Lung (tissue), 12 donors: Measurements from ENCODE around the gene CLIP2. TPM values are rescaled to one million over a fixed set of nuclear protein-coding genes. Genes with fewer than 3 reads are reported as not detected.
A peak's percentile ranks its signal among the peaks of the same experiment; 100 is the strongest.

Experiments used
- ATAC-seq: fragments of 200-7000 bp; cut with Tn5 transposase; one replicate; pipeline ENCODE4 v1.9.1; 2020; ENCODE audit warnings: moderate number of reproducible peaks; ENCODE audit not compliant: insufficient read depth, low FRiP score
- DNase-seq, 3 donors: peaks; one replicate each; pipeline ENCODE4 v3.0.0-alpha.2; 2013 to 2017
- H3K27ac ChIP-seq, 2 donors: one replicate each; pipeline ENCODE4 v1.5.1; 2013; ENCODE audit warnings: mild to moderate bottlenecking in 2 of 2, moderate library complexity in 2 of 2, control low read depth in 1 of 2, inconsistent platforms in 1 of 2, low read depth in 1 of 2, low read length in 1 of 2
- H3K27me3 ChIP-seq, 3 donors: one replicate each; pipeline ENCODE4 v1.5.1; 2013; ENCODE audit warnings: low read length in 2 of 3; ENCODE audit not compliant: control insufficient read depth in 3 of 3, insufficient read depth in 3 of 3
- H3K36me3 ChIP-seq, 4 donors: one replicate each; pipeline ENCODE4 v1.5.1; 2013; ENCODE audit warnings: low read length in 4 of 4, mild to moderate bottlenecking in 1 of 4, moderate library complexity in 1 of 4; ENCODE audit not compliant: control insufficient read depth in 4 of 4, insufficient read depth in 4 of 4
- H3K4me1 ChIP-seq, 5 donors: one replicate each; pipeline ENCODE4 v1.5.1; 2013; ENCODE audit warnings: low read length in 5 of 5, mild to moderate bottlenecking in 2 of 5, moderate library complexity in 1 of 5; ENCODE audit not compliant: control insufficient read depth in 5 of 5, insufficient read depth in 5 of 5
- H3K4me3 ChIP-seq: one replicate; pipeline ENCODE4 v1.5.1; 2013; ENCODE audit warnings: mild to moderate bottlenecking, control low read depth, moderate library complexity
- H3K9ac ChIP-seq, 2 donors: one replicate each; pipeline ENCODE4 v1.5.1; 2013; ENCODE audit warnings: low read length in 2 of 2, control low read depth in 1 of 2; ENCODE audit not compliant: insufficient read depth in 1 of 2
- H3K9me3 ChIP-seq, 4 donors: one replicate each; pipeline ENCODE4 v1.5.1; 2013; ENCODE audit warnings: low read length in 3 of 4, mild to moderate bottlenecking in 1 of 4, moderate library complexity in 1 of 4; ENCODE audit not compliant: control insufficient read depth in 4 of 4, insufficient read depth in 3 of 4
- WGBS, 2 donors: extraction: QIAGEN DNeasy Blood & Tissue Kit; methylation state at CpG; one replicate each; pipeline ENCODE4 v1.1.7; 2013; 5-methylcytosine and 5-hydroxymethylcytosine counted together
- polyA plus RNA-seq, 2 donors: library from polyadenylated mRNA; stranded (reverse); fragments of 200-250 nt; gene quantifications; one replicate each; pipeline ENCODE4 v1.2.1, GENCODE V29; 2013
- total RNA-seq, 2 donors: library from RNA; depleted of rRNA in 1 of 2; stranded (reverse); fragments of >200 nt in 1 of 2; gene quantifications; one replicate each; pipeline ENCODE4 v1.2.1, GENCODE V29; 2014 to 2021
- TF ChIP-seq, protein P1 (sequence below): IDR thresholded peaks from 2 replicates; pipeline ENCODE4 v1.5.1; 2012; ENCODE audit warnings: mild to moderate bottlenecking; ENCODE audit errors: control extremely low read depth, extremely low read depth
- donor health status: control.
- donor health status: control.
- donor health status: Bipolar disorder and iron deficiency.
- donor health status: healthy.
- donor health status: DM: yes; HTN: yes; CAD: no.

The CLIP2 gene
- total and polyA plus RNA-seq, 4 donors = 7.9 to 27.0 (median 14.9) TPM

DNA sequence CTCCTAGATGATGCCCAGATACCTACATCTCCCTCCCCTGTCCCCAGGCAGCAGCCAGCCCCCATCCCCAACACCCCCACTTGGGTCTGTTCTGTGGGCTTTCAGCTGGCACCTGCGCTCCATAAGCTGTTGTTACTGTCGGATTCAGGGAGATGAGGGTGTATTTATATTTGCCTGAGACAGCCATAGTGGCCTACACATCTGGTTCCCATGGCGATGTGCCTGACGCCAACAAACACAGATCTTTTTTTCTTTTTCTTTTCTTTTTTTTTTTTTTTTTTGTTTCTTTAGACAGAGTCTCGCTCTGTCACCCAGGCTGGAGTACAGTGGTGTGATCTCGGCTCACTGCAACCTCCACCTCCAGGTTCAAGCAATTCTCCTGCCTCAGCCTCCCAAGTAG lies 73.1 kb downstream of the CLIP2 start:
- Histone ChIP-seq H3K36me3 (peaks cover 3 to 29% (median 11%) of the 10 kb centered on the region in 4 donors), H3K4me3 (no peak overlapping the region), H3K9me3 (no peaks in the 10 kb centered on the region), H3K27me3 (no peaks in the 10 kb centered on the region), H3K27ac (no peak overlapping the region), H3K9ac (no peak overlapping the region), H3K4me1 (peaks cover 0 to 4% (median 0%) of the 10 kb centered on the region in 5 donors)
- no peak for ATAC-seq
- 88 to 94% methylated on average over 6 of the region's 6 CpGs for WGBS, 2 donors
- DNase-seq = peak; percentile 20 to 41 (median 24)
- TF ChIP-seq, protein P1, sequence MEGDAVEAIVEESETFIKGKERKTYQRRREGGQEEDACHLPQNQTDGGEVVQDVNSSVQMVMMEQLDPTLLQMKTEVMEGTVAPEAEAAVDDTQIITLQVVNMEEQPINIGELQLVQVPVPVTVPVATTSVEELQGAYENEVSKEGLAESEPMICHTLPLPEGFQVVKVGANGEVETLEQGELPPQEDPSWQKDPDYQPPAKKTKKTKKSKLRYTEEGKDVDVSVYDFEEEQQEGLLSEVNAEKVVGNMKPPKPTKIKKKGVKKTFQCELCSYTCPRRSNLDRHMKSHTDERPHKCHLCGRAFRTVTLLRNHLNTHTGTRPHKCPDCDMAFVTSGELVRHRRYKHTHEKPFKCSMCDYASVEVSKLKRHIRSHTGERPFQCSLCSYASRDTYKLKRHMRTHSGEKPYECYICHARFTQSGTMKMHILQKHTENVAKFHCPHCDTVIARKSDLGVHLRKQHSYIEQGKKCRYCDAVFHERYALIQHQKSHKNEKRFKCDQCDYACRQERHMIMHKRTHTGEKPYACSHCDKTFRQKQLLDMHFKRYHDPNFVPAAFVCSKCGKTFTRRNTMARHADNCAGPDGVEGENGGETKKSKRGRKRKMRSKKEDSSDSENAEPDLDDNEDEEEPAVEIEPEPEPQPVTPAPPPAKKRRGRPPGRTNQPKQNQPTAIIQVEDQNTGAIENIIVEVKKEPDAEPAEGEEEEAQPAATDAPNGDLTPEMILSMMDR = no peak

DNA sequence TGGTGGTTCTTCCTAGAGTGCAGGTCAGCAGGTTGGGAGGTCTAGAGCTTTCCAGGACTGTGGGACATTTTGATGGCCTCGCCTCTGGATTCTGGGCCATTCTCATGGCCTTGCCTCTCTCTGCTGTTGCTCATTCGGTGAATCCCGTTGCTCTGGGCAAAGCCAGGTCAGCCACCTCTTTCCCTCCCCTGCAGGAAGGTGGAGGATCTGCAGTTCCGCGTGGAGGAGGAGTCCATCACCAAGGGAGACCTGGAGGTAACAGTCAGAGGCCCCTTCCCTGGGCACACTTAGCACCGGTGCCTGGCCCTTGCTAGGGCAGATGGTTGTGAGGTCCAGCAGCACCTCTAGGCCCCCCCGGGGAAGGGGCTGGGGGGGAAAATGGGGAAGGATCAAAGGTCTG lies 74.9 kb downstream of the CLIP2 start:
- Histone ChIP-seq H3K4me1 (peaks cover 0 to 4% (median 0%) of the 10 kb centered on the region in 5 donors), H3K27me3 (no peaks in the 10 kb centered on the region), H3K36me3 (peaks cover 2 to 24% (median 8%) of the 10 kb centered on the region in 4 donors), H3K9ac (no peak overlapping the region), H3K9me3 (no peaks in the 10 kb centered on the region), H3K27ac (no peak overlapping the region), H3K4me3 (no peak overlapping the region)
- TF ChIP-seq, protein P1 = no peak
- DNase-seq (no peak), ATAC-seq (no peak)
- WGBS, 2 donors = 84 to 86% methylated on average over 7 of the region's 7 CpGs

DNA sequence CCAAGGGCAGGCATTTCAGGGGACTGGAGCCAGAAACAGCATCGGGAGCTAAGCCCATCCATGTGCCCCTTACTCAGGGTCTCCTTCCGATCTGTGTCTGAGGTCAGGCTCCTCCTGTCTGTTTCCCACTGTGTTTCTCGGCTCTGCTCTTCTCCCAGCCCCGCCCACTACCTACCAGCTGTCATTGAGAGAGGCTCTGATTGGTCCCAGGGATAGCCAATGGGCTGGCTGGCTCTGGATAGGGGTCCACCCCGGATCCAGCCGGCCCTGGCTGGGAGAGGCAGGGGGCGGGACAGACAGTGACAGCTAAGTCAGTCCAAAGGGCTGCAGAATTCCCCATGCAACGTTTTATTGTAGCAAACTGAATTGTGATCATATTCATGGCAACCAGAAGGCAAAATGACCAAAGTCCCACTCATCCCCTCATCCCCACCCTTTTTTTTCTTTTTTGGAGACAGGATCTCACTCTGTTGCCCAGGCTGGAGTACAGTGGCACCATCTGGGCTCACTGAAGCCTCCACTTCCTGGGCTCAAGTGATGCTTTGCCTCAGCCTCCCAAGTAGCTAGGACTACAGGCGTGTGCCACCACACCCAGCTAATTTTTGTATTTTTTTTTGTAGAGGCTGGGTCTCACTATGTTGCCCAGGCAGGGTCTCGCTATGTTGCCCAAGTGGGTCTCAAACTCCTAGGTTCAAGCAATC lies 76.3 kb downstream of the CLIP2 start:
- WGBS, 2 donors = 57 to 75% methylated on average over 10 of the region's 10 CpGs
- Histone ChIP-seq H3K4me3 (no peak overlapping the region), H3K9ac (no peak overlapping the region), H3K36me3 (peaks cover 2 to 17% (median 3%) of the 10 kb centered on the region in 4 donors), H3K4me1 (peaks cover 0 to 4% (median 0%) of the 10 kb centered on the region in 5 donors), H3K27me3 (no peaks in the 10 kb centered on the region), H3K9me3 (no peaks in the 10 kb centered on the region), H3K27ac (no peak overlapping the region)
- no peak for ATAC-seq
- TF ChIP-seq, protein P1 = no peak
- DNase-seq = peak; percentile 52 to 69 (median 56)
